Right ventricle myocardium inferior (tissue), 1 donor: Measurements from ENCODE around the gene CALCB. TPM values are rescaled to one million over a fixed set of nuclear protein-coding genes. Genes with fewer than 3 reads are reported as not detected.
"Not testable (repeated sequence)": the region's sequence is repeated elsewhere in the genome, so short reads cannot be mapped to it uniquely, and the experiment has no call there.

Experiments
- ATAC-seq: fragments of 200-7000 bp; cut with Tn5 transposase; one replicate; pipeline ENCODE4 v1.9.1; 2020; ENCODE audit warnings: mild to moderate bottlenecking, moderate library complexity
- DNase-seq: peaks from one replicate; pipeline ENCODE4 v3.0.0; 2021; ENCODE audit errors: missing footprints
- intact Hi-C: fragments of 100-400 bp; cut with DNase I; formaldehyde crosslinking; loops from one replicate; pipeline ENCODE4 v1.11.0; 2022
- long read RNA-seq: library from polyadenylated mRNA; unstranded; transcript quantifications from one replicate; pipeline ENCODE4 v2.0.0, GENCODE V29; 2021
- total RNA-seq: library from RNA; stranded (reverse); fragmentation: NEBNext Ultra II Directional; extraction: Animal tissue kit (Norgen Biotek cat#: 25700); gene quantifications from one replicate; pipeline ENCODE4 v1.2.1, GENCODE V29; 2021
- donor health status: DM: no; HTN: yes; CAD: no; lungs with severe emphysema.

CALCB gene
- total RNA-seq: not detected
- long read RNA-seq: 0 reads

GRCh38 chr11:15073361-15074205 lies at the start of gene CALCB:
TSS of gene CALCB (plus strand) at chr11:15073593. CDS start at chr11:15074719, 1,126 bp downstream.
- DNase-seq (no peak), ATAC-seq (peak; percentile 52)
- intact Hi-C loops: loop anchor here (2.0 kb wide), 1 partner anchor 165 kb away; no protein-coding TSS in a partner anchor

- ATAC-seq (no peak), DNase-seq (no peak)
- intact Hi-C loops: no loop called here
These were observed 46.4 kb upstream of the CALCB start for GRCh38 chr11:15027011-15027410.

GRCh38 chr11:15027956-15028355 lies 45.4 kb upstream of the CALCB start:
- intact Hi-C loops: no loop called here
- DNase-seq (no peak), ATAC-seq (no peak)

- intact Hi-C loops: no loop called here
- ATAC-seq (no peak), DNase-seq (no peak)
These were observed 45.0 kb upstream of the CALCB start for GRCh38 chr11:15028379-15028778.

GRCh38 chr11:15031945-15032344 lies 41.4 kb upstream of the CALCB start:
- peak; percentile 49 for DNase-seq
- intact Hi-C loops, ATAC-seq: not testable (repeated sequence)

GRCh38 chr11:15034687-15035267 lies 38.6 kb upstream of the CALCB start:
- ATAC-seq (no peak), DNase-seq (no peak)
- intact Hi-C loops: no loop called here

- intact Hi-C loops: no loop called here
- DNase-seq (no peak), ATAC-seq (no peak)
These were observed 38.1 kb upstream of the CALCB start for GRCh38 chr11:15035283-15035682.

GRCh38 chr11:15038963-15039362 lies 34.4 kb upstream of the CALCB start:
- no peak for ATAC-seq
- intact Hi-C loops: no loop called here
- no peak for DNase-seq

- no peak for DNase-seq
- no peak for ATAC-seq
- intact Hi-C loops: no loop called here
These were observed 28.2 kb upstream of the CALCB start for GRCh38 chr11:15045209-15045608.

- DNase-seq (no peak), ATAC-seq (no peak)
- intact Hi-C loops: no loop called here
These were observed 27.5 kb upstream of the CALCB start for GRCh38 chr11:15045891-15046290.

- DNase-seq, intact Hi-C loops, ATAC-seq: not testable (repeated sequence)
These were observed 26.7 kb upstream of the CALCB start for GRCh38 chr11:15046673-15047072.

- DNase-seq (no peak), ATAC-seq (no peak)
- intact Hi-C loops: no loop called here
These were observed 24.8 kb upstream of the CALCB start for GRCh38 chr11:15048616-15049015.

- ATAC-seq: no peak
- DNase-seq: no peak
- intact Hi-C loops: no loop called here
These were observed 20.2 kb upstream of the CALCB start for GRCh38 chr11:15053191-15053685.

- intact Hi-C loops: no loop called here
- DNase-seq: no peak
- ATAC-seq: no peak
These were observed 17.6 kb upstream of the CALCB start for GRCh38 chr11:15055620-15056356.

- ATAC-seq: no peak
These were observed 16.1 kb upstream of the CALCB start for GRCh38 chr11:15057329-15057728.

GRCh38 chr11:15059132-15059915 lies 14.1 kb upstream of the CALCB start:
- intact Hi-C loops: no loop called here
- ATAC-seq (no peak), DNase-seq (no peak)

More at GRCh38 chr11:15057329-15057728, 16.1 kb upstream of the CALCB start:
- intact Hi-C loops: no loop called here
- no peak for DNase-seq

GRCh38 chr11:15062599-15062998 lies 10.8 kb upstream of the CALCB start:
- intact Hi-C loops: no loop called here
- ATAC-seq: no peak
- DNase-seq: no peak

- ATAC-seq, DNase-seq, intact Hi-C loops: not testable (repeated sequence)
These were observed 3.6 kb upstream of the CALCB start for GRCh38 chr11:15069751-15070150.
